GM23338 (cell line): Measurements from ENCODE around the gene IRX5. TPM values are rescaled to one million over a fixed set of nuclear protein-coding genes. Genes with fewer than 3 reads are reported as not detected.

Source experiments
- ATAC-seq: fragments of 200-7000 bp; cut with Tn5 transposase; 3 replicates; pipeline ENCODE4 v1.9.1; 2020
- DNase-seq: peaks from one replicate; pipeline ENCODE4 v3.0.0-alpha.2; 2015; ENCODE audit warnings: low spot score
- H2AFZ ChIP-seq: fragments of 200-600 bp; sonication (generic); 2 replicates; pipeline ENCODE4 v1.8.0; 2016; ENCODE audit warnings: antibody characterized with exemption, mild to moderate bottlenecking, moderate library complexity
- H3F3A ChIP-seq: fragments of 200-600 bp; sonication (generic); replicated peaks from 2 replicates; pipeline ENCODE4 v1.8.0; 2017; ENCODE audit warnings: antibody characterized with exemption, mixed run types, low read depth
- H3K27ac ChIP-seq: fragments of 200-600 bp; sonication (generic); 2 replicates; pipeline ENCODE4 v1.6.1; 2016; ENCODE audit warnings: low read depth
- H3K27me3 ChIP-seq: fragments of 200-600 bp; sonication (generic); 2 replicates; pipeline ENCODE4 v1.8.0; 2016; ENCODE audit warnings: mild to moderate bottlenecking, mixed run types, moderate library complexity; ENCODE audit not compliant: insufficient read depth
- H3K36me3 ChIP-seq: fragments of 200-600 bp; sonication (generic); 2 replicates; pipeline ENCODE4 v1.8.0; 2016; ENCODE audit warnings: mild to moderate bottlenecking; ENCODE audit not compliant: insufficient read depth
- H3K4me1 ChIP-seq: fragments of 200-600 bp; sonication (generic); 2 replicates; pipeline ENCODE4 v1.8.0; 2016; ENCODE audit warnings: mild to moderate bottlenecking, moderate library complexity; ENCODE audit not compliant: insufficient read depth
- H3K4me2 ChIP-seq: fragments of 200-600 bp; sonication (generic); 2 replicates; pipeline ENCODE4 v1.7.1; 2017; ENCODE audit warnings: mixed run types
- H3K4me3 ChIP-seq: fragments of 200-600 bp; sonication (generic); 2 replicates; pipeline ENCODE4 v1.6.1; 2016; ENCODE audit warnings: mixed run types
- H3K79me2 ChIP-seq: fragments of 200-600 bp; sonication (generic); replicated peaks from 2 replicates; pipeline ENCODE4 v1.8.0; 2017; ENCODE audit warnings: mild to moderate bottlenecking; ENCODE audit not compliant: insufficient read depth
- H3K9me2 ChIP-seq: fragments of 200-600 bp; sonication (generic); 2 replicates; pipeline ENCODE4 v1.8.0; 2017; ENCODE audit not compliant: insufficient read depth
- H4K20me1 ChIP-seq: fragments of 200-600 bp; sonication (generic); replicated peaks from 2 replicates; pipeline ENCODE4 v1.8.0; 2017; ENCODE audit warnings: mild to moderate bottlenecking; ENCODE audit not compliant: insufficient read depth
- H3K27ac Mint-ChIP-seq: 2 replicates; pipeline ENCODE4 v1.8.0; 2020; ENCODE audit warnings: inconsistent platforms, mild to moderate bottlenecking, moderate library complexity, mixed read lengths
- H3K27me3 Mint-ChIP-seq: 3 replicates; pipeline ENCODE4 v1.8.0; 2022; ENCODE audit warnings: low read depth, mild to moderate bottlenecking, moderate library complexity, mixed read lengths, inconsistent platforms; ENCODE audit not compliant: insufficient read depth, poor library complexity
- H3K36me3 Mint-ChIP-seq: 3 replicates; pipeline ENCODE4 v1.8.0; 2021; ENCODE audit warnings: low read depth, mild to moderate bottlenecking, inconsistent platforms, moderate library complexity, mixed read lengths
- H3K4me1 Mint-ChIP-seq: 3 replicates; pipeline ENCODE4 v1.8.0; 2020; ENCODE audit warnings: mild to moderate bottlenecking, inconsistent platforms, mixed read lengths
- H3K4me3 Mint-ChIP-seq: 3 replicates; pipeline ENCODE4 v1.8.0; 2021; ENCODE audit warnings: moderate library complexity, mild to moderate bottlenecking, inconsistent platforms, mixed read lengths
- H3K9me3 Mint-ChIP-seq: 3 replicates; pipeline ENCODE4 v1.8.0; 2020; ENCODE audit warnings: moderate library complexity, mild to moderate bottlenecking, inconsistent platforms, mixed read lengths
- EZH2 ChIP-seq: fragments of 200-600 bp; sonication (generic); IDR thresholded peaks from one replicate; pipeline ENCODE4 v1.8.0; 2017; ENCODE audit warnings: antibody characterized with exemption, mild to moderate bottlenecking, low read depth; ENCODE audit not compliant: unreplicated experiment
- EZH2phosphoT487 ChIP-seq: fragments of 200-600 bp; sonication (generic); IDR thresholded peaks from one replicate; pipeline ENCODE4 v1.8.1; 2018; ENCODE audit warnings: antibody characterized with exemption; ENCODE audit not compliant: unreplicated experiment
- JUNB ChIP-seq: IDR thresholded peaks from one replicate; pipeline ENCODE4 v1.6.1; 2016; ENCODE audit warnings: antibody characterized with exemption; ENCODE audit not compliant: unreplicated experiment
- NANOG ChIP-seq: IDR thresholded peaks from 2 replicates; pipeline ENCODE4 v1.6.1; 2016; ENCODE audit warnings: antibody characterized with exemption, borderline replicate concordance
- POLR2AphosphoS5 ChIP-seq: IDR thresholded peaks from 2 replicates; pipeline ENCODE4 v1.6.1; 2016; ENCODE audit warnings: antibody characterized with exemption, low read depth
- STAT1 ChIP-seq: IDR thresholded peaks from one replicate; pipeline ENCODE4 v1.6.1; 2016; ENCODE audit warnings: antibody characterized with exemption; ENCODE audit not compliant: unreplicated experiment
- ZNF114 ChIP-seq: fragments of 250-450 bp; sonication (Bioruptor Pico); IDR thresholded peaks from 2 replicates; pipeline ENCODE4 v1.5.0; 2020; ENCODE audit warnings: mild to moderate bottlenecking, moderate library complexity
- ZNF331 ChIP-seq: fragments of 250-450 bp; sonication (Bioruptor Pico); IDR thresholded peaks from 2 replicates; pipeline ENCODE4 v1.5.0; 2020; ENCODE audit warnings: low read depth, mild to moderate bottlenecking, moderate library complexity
- polyA plus RNA-seq: library from polyadenylated mRNA; unstranded; fragments of >200 nt; fragmentation: Nextera tagmentation; extraction: Ambion mirVana; gene quantifications from 2 replicates; pipeline ENCODE4 v1.2.1, GENCODE V29; 2016
- total RNA-seq: library from RNA; depleted of rRNA; stranded (reverse); fragments of >200 nt; shearing (Covaris generic); gene quantifications from 2 replicates; pipeline ENCODE4 v1.2.3, GENCODE V29; 2014
- TF ChIP-seq, protein P1 (sequence below), 2 experiments: fragments of 200-600 bp in 1 of 2; sonication (generic) in 1 of 2; conservative IDR thresholded peaks; 2 replicates each; pipeline versions ENCODE4 v1.5.1 to v1.6.1; 2016 to 2017; ENCODE audit warnings: antibody characterized with exemption in 2 of 2, low read depth in 2 of 2, mild to moderate bottlenecking in 2 of 2, moderate library complexity in 1 of 2
- TF ChIP-seq, protein P2 (sequence below): IDR thresholded peaks from 2 replicates; pipeline ENCODE4 v1.6.1; 2016; ENCODE audit warnings: antibody characterized with exemption
- TF ChIP-seq, protein P3 (sequence below): fragments of 250-450 bp; sonication (Bioruptor Pico); IDR thresholded peaks from 2 replicates; pipeline ENCODE4 v1.5.0; 2020; ENCODE audit warnings: mild to moderate bottlenecking, moderate library complexity

IRX5 gene
- total and polyA plus RNA-seq, 2 experiments from 2014 or later = 0.07 to 0.39 TPM

DNA sequence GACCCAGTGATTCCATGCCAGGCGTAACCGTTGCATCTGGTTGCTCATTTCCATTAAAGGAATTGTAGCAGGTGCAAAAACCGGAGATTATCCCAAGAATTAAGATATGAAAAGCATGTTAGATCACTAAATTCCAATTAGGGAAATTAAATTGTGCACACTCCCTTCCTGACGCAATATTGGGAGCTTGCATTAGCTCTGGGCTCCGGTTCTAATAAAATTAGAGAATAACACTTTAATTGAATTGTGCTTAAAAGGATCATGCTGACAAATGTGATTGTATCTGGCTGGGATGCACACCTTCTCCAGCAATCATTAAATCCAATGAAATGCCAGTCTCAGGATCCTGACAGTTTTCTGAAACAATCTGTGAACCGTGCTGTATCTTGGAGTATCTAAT is 38.1 kb downstream of the IRX5 start:
- Histone ChIP-seq H3K27ac (no peak overlapping the region), H3K27me3 (no peaks in the 10 kb centered on the region), H3K4me2 (no peak overlapping the region), H4K20me1 (no peaks in the 10 kb centered on the region), H2AFZ (no peak overlapping the region), H3K79me2 (no peaks in the 10 kb centered on the region), H3K36me3 (no peaks in the 10 kb centered on the region), H3F3A (no peaks in the 10 kb centered on the region), H3K4me3 (no peak overlapping the region), H3K9me2 (0 out of 2 replicates have a peak, but pooled peaks cover 11% of the 10 kb centered on the region), H3K4me1 (no peaks in the 10 kb centered on the region)
- Mint-ChIP-seq H3K36me3 (no peaks in the 10 kb centered on the region), H3K27me3 (peaks cover 3% of the 10 kb centered on the region), H3K4me1 (no peaks in the 10 kb centered on the region; the same call in 2 of the 3 replicates), H3K9me3 (no peaks in the 10 kb centered on the region), H3K4me3 (no peak overlapping the region), H3K27ac (no peak overlapping the region)
- no peak for DNase-seq
- TF ChIP-seq ZNF331 (CRISPR knock-in tag) = no peak
- no peak for TF ChIP-seq EZH2phosphoT487
- no peak for TF ChIP-seq NANOG
- ATAC-seq = no peak

DNA sequence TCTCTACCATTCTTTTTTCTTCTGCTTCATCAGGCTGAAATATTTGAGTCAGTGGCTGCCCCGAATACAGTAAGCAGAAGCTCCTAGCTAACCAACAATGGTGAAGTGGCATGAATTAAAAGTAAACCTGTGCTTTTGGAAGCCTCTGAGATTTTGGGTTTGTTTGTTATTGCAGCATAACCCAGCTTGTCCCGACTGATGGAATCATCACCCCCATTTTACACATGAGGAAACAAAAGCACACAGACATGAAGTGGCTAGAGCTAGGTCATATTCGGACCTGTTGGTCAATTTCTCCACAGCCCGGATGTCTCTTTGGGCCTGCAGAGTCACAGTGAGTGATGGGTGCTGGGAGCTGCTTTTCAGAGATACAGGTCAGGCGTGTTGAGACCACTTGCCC is 39.4 kb downstream of the IRX5 start:
- Mint-ChIP-seq H3K4me1 (no peaks in the 10 kb centered on the region; the same call in 2 of the 3 replicates), H3K27me3 (peaks cover 3% of the 10 kb centered on the region)
- no peak for ATAC-seq

More for the DNA sequence above, 39.4 kb downstream of the IRX5 start:
- Histone ChIP-seq H3K79me2 (no peaks in the 10 kb centered on the region), H2AFZ (no peak overlapping the region), H3K27me3 (no peaks in the 10 kb centered on the region), H3K4me3 (no peak overlapping the region), H3K27ac (no peak overlapping the region), H3F3A (no peaks in the 10 kb centered on the region), H3K4me1 (no peaks in the 10 kb centered on the region), H4K20me1 (no peaks in the 10 kb centered on the region), H3K9me2 (0 out of 2 replicates have a peak, but pooled peaks cover 11% of the 10 kb centered on the region), H3K4me2 (no peak overlapping the region), H3K36me3 (no peaks in the 10 kb centered on the region)
- H3K4me3 Mint-ChIP-seq = no peak overlapping the region
- no peaks in the 10 kb centered on the region for H3K36me3 Mint-ChIP-seq
- H3K9me3 Mint-ChIP-seq = no peaks in the 10 kb centered on the region
- TF ChIP-seq POLR2AphosphoS5 (no peak), ZNF331 (CRISPR knock-in tag) (no peak), STAT1 (no peak), ZNF114 (CRISPR knock-in tag) (no peak), JUNB (no peak), EZH2 (no peak), EZH2phosphoT487 (no peak)
- TF ChIP-seq, protein P1, sequence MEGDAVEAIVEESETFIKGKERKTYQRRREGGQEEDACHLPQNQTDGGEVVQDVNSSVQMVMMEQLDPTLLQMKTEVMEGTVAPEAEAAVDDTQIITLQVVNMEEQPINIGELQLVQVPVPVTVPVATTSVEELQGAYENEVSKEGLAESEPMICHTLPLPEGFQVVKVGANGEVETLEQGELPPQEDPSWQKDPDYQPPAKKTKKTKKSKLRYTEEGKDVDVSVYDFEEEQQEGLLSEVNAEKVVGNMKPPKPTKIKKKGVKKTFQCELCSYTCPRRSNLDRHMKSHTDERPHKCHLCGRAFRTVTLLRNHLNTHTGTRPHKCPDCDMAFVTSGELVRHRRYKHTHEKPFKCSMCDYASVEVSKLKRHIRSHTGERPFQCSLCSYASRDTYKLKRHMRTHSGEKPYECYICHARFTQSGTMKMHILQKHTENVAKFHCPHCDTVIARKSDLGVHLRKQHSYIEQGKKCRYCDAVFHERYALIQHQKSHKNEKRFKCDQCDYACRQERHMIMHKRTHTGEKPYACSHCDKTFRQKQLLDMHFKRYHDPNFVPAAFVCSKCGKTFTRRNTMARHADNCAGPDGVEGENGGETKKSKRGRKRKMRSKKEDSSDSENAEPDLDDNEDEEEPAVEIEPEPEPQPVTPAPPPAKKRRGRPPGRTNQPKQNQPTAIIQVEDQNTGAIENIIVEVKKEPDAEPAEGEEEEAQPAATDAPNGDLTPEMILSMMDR (conservative IDR thresholded peaks at IDR 0.05; ENCODE audit: low read depth in 2 of 2) = no peak
- TF ChIP-seq, protein P2, sequence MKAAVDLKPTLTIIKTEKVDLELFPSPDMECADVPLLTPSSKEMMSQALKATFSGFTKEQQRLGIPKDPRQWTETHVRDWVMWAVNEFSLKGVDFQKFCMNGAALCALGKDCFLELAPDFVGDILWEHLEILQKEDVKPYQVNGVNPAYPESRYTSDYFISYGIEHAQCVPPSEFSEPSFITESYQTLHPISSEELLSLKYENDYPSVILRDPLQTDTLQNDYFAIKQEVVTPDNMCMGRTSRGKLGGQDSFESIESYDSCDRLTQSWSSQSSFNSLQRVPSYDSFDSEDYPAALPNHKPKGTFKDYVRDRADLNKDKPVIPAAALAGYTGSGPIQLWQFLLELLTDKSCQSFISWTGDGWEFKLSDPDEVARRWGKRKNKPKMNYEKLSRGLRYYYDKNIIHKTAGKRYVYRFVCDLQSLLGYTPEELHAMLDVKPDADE = no peak
- TF ChIP-seq, protein P3, sequence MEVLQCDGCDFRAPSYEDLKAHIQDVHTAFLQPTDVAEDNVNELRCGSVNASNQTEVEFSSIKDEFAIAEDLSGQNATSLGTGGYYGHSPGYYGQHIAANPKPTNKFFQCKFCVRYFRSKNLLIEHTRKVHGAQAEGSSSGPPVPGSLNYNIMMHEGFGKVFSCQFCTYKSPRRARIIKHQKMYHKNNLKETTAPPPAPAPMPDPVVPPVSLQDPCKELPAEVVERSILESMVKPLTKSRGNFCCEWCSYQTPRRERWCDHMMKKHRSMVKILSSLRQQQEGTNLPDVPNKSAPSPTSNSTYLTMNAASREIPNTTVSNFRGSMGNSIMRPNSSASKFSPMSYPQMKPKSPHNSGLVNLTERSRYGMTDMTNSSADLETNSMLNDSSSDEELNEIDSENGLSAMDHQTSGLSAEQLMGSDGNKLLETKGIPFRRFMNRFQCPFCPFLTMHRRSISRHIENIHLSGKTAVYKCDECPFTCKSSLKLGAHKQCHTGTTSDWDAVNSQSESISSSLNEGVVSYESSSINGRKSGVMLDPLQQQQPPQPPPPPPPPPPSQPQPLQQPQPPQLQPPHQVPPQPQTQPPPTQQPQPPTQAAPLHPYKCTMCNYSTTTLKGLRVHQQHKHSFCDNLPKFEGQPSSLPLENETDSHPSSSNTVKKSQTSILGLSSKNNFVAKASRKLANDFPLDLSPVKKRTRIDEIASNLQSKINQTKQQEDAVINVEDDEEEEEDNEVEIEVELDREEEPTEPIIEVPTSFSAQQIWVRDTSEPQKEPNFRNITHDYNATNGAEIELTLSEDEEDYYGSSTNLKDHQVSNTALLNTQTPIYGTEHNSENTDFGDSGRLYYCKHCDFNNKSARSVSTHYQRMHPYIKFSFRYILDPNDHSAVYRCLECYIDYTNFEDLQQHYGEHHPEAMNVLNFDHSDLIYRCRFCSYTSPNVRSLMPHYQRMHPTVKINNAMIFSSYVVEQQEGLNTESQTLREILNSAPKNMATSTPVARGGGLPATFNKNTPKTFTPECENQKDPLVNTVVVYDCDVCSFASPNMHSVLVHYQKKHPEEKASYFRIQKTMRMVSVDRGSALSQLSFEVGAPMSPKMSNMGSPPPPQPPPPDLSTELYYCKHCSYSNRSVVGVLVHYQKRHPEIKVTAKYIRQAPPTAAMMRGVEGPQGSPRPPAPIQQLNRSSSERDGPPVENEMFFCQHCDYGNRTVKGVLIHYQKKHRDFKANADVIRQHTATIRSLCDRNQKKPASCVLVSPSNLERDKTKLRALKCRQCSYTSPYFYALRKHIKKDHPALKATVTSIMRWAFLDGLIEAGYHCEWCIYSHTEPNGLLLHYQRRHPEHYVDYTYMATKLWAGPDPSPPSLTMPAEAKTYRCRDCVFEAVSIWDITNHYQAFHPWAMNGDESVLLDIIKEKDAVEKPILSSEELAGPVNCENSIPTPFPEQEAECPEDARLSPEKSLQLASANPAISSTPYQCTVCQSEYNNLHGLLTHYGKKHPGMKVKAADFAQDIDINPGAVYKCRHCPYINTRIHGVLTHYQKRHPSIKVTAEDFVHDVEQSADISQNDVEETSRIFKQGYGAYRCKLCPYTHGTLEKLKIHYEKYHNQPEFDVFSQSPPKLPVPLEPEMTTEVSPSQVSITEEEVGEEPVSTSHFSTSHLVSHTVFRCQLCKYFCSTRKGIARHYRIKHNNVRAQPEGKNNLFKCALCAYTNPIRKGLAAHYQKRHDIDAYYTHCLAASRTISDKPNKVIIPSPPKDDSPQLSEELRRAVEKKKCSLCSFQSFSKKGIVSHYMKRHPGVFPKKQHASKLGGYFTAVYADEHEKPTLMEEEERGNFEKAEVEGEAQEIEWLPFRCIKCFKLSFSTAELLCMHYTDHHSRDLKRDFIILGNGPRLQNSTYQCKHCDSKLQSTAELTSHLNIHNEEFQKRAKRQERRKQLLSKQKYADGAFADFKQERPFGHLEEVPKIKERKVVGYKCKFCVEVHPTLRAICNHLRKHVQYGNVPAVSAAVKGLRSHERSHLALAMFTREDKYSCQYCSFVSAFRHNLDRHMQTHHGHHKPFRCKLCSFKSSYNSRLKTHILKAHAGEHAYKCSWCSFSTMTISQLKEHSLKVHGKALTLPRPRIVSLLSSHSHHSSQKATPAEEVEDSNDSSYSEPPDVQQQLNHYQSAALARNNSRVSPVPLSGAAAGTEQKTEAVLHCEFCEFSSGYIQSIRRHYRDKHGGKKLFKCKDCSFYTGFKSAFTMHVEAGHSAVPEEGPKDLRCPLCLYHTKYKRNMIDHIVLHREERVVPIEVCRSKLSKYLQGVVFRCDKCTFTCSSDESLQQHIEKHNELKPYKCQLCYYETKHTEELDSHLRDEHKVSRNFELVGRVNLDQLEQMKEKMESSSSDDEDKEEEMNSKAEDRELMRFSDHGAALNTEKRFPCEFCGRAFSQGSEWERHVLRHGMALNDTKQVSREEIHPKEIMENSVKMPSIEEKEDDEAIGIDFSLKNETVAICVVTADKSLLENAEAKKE (CRISPR knock-in tag) = no peak
- H3K27ac Mint-ChIP-seq = no peak overlapping the region
- DNase-seq = no peak
